Raji (cell line): ENCODE results near the gene LPP.

ENCODE experiments used
- POLR2A ChIP-seq: IDR thresholded peaks from 2 replicates; pipeline ENCODE4 v1.6.1; 2011; ENCODE audit warnings: low read depth, low read length, control low read depth; ENCODE audit not compliant: insufficient read depth

Gene LPP

DNA sequence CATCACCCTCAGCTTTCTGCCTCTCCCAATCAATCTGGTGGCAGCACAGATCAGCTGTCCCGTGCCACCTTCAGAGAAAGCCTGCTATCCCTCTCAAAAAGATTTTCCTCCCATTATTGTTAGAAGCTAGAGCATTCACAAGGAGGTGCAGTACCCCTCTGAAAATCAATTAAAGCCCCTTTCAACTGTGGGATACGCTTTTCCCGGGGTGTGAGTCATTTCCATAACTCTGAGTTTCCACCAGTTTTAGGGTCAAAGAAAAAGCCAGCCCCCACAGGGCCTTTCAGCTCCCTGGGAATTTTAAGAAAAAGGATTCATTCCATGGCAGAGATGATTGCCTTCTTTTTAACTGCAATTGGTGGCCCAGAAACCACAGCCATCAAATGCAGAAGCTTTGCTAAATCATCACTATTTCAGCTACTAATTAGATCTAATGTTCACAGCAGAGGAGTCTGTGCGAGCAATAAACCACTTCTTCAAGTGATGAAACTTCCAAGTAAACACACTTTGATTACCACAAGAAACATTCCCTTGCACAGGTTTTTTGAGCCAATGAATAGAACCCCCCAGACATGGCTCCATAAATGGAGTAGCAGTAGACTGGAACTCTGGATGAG lies 747.8 kb downstream of the LPP start:
- no peak for TF ChIP-seq POLR2A

DNA sequence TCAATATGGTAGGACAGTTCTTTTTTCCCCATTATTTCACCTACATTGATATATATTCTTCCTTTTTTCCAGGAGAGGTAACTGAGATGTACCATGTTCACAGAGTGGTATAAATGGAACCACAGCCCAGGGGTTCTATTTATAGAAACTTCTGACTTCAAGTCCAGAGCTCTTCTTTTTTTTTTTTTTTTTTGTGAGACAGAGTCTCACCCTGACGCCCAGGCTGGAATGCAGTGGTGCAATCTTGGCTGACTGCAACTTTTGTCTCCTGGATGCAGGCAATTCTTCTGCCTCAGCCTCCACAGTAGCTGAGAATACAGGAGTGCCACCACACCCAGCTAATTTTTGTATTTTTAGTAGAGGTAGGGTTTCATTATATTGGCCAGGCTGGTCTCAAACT lies 750.7 kb downstream of the LPP start:
- TF ChIP-seq POLR2A = no peak

GRCh38 chr3:188905547-188905946 lies 751.6 kb downstream of the LPP start:
- no peak for TF ChIP-seq POLR2A

DNA sequence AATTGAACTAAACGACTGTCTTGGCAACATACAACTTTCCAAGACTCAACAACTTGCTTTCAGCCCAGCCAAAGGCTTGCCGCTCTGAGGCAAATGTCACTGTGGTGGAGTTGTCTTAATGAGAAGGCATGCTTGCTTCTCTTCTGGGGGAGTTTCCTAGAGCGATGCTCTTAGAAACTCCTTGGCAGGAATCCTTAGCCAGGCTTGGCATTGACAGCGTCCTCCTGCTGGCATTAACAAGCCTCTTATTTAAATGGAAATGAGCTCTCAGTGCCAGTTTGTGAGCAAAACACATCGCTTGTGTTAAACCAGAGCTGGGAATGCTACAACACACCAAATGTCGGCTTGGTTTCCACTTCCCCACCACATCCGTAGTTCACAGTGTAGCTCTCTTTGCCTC lies 752.3 kb downstream of the LPP start:
- no peak for TF ChIP-seq POLR2A

DNA sequence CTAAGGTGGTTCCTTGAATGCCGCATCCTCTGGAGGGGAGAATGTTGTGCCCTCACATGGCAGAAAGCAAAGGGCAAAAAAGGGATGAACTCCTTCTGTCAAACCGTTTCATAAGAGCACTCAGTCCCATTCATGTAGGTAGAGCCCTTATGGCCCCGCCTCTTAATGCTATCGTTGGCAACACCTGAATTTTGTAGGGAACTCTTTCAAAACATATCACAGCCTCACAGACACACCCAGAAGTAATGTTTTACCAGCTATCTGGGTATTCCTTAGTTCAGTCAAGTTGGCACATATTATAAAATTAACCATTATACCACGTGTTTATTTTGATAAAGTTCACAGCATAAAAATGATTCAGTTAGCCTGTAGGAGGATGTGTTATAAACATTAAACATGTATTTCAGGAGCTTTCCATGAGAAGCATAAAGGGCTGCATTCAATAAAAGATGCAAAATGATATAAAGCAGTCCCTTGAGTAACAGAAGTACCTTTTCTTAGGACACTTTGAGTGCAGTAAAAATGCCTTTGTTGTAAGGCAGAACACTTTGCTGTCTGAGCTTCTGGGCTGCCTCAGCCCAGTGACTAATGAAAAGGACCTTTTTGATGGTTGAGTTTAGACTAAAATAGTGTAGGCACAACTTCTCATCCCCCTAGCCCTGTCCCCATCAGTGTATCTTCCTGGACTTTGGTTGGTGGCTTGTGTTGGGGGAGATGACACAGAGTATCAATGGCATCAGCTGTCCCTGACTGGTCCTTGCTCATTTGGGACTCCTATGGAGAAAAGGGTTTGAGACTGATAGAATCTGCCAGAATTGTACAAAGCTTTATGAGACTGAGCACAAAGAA lies 754.3 kb downstream of the LPP start:
- no peak for TF ChIP-seq POLR2A

- TF ChIP-seq POLR2A = no peak
Measured at GRCh38 chr3:188911026-188911850, 757.3 kb downstream of the LPP start.

DNA sequence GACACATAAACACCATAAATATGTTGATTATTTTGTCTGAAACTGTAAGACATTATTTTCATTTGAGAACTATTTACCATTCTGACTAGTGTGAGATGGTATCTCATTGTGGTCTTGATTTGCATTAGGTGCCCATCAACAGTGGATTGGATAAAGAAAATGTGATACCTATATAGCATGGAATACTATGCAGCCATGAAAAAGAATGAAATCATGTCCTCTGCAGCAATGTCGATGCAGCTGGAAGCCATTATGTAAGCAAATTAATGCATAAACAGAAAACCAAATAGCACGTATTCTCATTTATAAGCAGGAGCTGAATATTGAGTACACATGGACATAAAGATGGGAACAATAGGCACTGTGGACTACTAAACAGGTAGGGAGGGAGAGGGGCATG lies 759.1 kb downstream of the LPP start:
- no peak for TF ChIP-seq POLR2A

- no peak for TF ChIP-seq POLR2A
Measured at GRCh38 chr3:188914552-188914951, 760.6 kb downstream of the LPP start.

- no peak for TF ChIP-seq POLR2A
Measured at GRCh38 chr3:188915127-188915526, 761.2 kb downstream of the LPP start.

- TF ChIP-seq POLR2A = no peak
Measured at GRCh38 chr3:188916934-188917401, 763.0 kb downstream of the LPP start.

GRCh38 chr3:188918093-188918492 lies 764.1 kb downstream of the LPP start:
- TF ChIP-seq POLR2A = no peak

- no peak for TF ChIP-seq POLR2A
Measured at GRCh38 chr3:188923671-188924070, 769.7 kb downstream of the LPP start.

- TF ChIP-seq POLR2A = no peak
Measured at GRCh38 chr3:188925376-188925775, 771.4 kb downstream of the LPP start.

GRCh38 chr3:188926111-188926510 lies 772.2 kb downstream of the LPP start:
- no peak for TF ChIP-seq POLR2A

GRCh38 chr3:188926741-188927511 lies 773.0 kb downstream of the LPP start:
- TF ChIP-seq POLR2A = no peak
